GM18951 (cell line): ENCODE measurements around the gene IZUMO1R.
"Not testable (repeated sequence)": the region's sequence is repeated elsewhere in the genome, so short reads cannot be mapped to it uniquely, and the experiment has no call there.

Source experiments
- POLR2A ChIP-seq: IDR thresholded peaks from 4 replicates; pipeline ENCODE4 v1.6.1; 2011; ENCODE audit warnings: mild to moderate bottlenecking; ENCODE audit not compliant: insufficient read length, insufficient read depth; ENCODE audit errors: extremely low read depth
- in situ Hi-C: fragments of 300-500 bp; cut with MboI; formaldehyde crosslinking; loops from one replicate; pipeline ENCODE4 v1.12.0; 2022; ENCODE audit warnings: low sequenced_read_pairs, mixed read lengths, inconsistent platforms; ENCODE audit not compliant: unreplicated experiment

IZUMO1R gene

GRCh38 chr11:94336033-94336432, 31.7 kb downstream of the IZUMO1R start:
- no peak for TF ChIP-seq POLR2A

GRCh38 chr11:94338651-94339050, 34.3 kb downstream of the IZUMO1R start:
- no peak for TF ChIP-seq POLR2A
- in situ Hi-C loops, result no loop called here

More at GRCh38 chr11:94336033-94336432, 31.7 kb downstream of the IZUMO1R start:
- in situ Hi-C loops, result no loop called here

GRCh38 chr11:94342250-94342649, 37.9 kb downstream of the IZUMO1R start:
- no peak for TF ChIP-seq POLR2A
- in situ Hi-C loops, result no loop called here

GRCh38 chr11:94343495-94343894, 39.1 kb downstream of the IZUMO1R start:
- TF ChIP-seq POLR2A, result no peak
- in situ Hi-C loops, result no loop called here

GRCh38 chr11:94346311-94346710, 41.9 kb downstream of the IZUMO1R start:
- in situ Hi-C loops, result not testable (repeated sequence)

- in situ Hi-C loops, result not testable (repeated sequence)
These were observed 46.6 kb downstream of the IZUMO1R start for GRCh38 chr11:94350850-94351563.
